Psoas muscle (tissue), 8 donors: Measurements from ENCODE around the gene SLC22A25. TPM values are rescaled to one million over a fixed set of nuclear protein-coding genes. Genes with fewer than 3 reads are reported as not detected.

ENCODE experiments used
- ATAC-seq, 4 donors: fragments of 200-7000 bp; cut with Tn5 transposase; one replicate each; pipeline ENCODE4 v1.9.1; 2020; ENCODE audit warnings: moderate library complexity in 3 of 4, mild to moderate bottlenecking in 2 of 4
- DNase-seq, 2 donors: peaks; one replicate each; pipeline ENCODE4 v3.0.0-alpha.2; 2020
- H3K27ac ChIP-seq: fragments of 200-600 bp; one replicate; pipeline ENCODE4 v1.8.0; 2022
- H3K27me3 ChIP-seq, 3 donors: fragments of 200-600 bp in 1 of 3; one replicate each; pipeline versions ENCODE4 v1.6.1 to v1.8.0; 2013 to 2022; ENCODE audit warnings: low read length in 2 of 3, mild to moderate bottlenecking in 2 of 3, moderate library complexity in 1 of 3; ENCODE audit not compliant: insufficient read depth in 3 of 3
- H3K36me3 ChIP-seq, 2 donors: fragments of 200-600 bp in 1 of 2; one replicate each; pipeline versions ENCODE4 v1.6.1 to v1.8.0; 2013 to 2022; ENCODE audit warnings: low read depth in 1 of 2, mild to moderate bottlenecking in 1 of 2, moderate library complexity in 1 of 2; ENCODE audit not compliant: insufficient read depth in 1 of 2
- H3K4me1 ChIP-seq: fragments of 200-600 bp; one replicate; pipeline ENCODE4 v1.8.0; 2022
- H3K4me3 ChIP-seq: fragments of 200-600 bp; one replicate; pipeline ENCODE4 v1.8.0; 2022; ENCODE audit warnings: mild to moderate bottlenecking
- H3K9me3 ChIP-seq: fragments of 200-600 bp; one replicate; pipeline ENCODE4 v1.8.0; 2022
- WGBS, 3 donors: extraction: QIAGEN DNeasy Blood & Tissue Kit; methylation state at CpG; one replicate each; pipeline versions ENCODE4 v1.1.6 to v1.1.7; 2013; 5-methylcytosine and 5-hydroxymethylcytosine counted together
- intact Hi-C, 2 donors: fragments of 100-400 bp; cut with DNase I; formaldehyde crosslinking; loops; one replicate each; pipeline versions ENCODE4 v1.11.0 to v1.14.2; 2022
- polyA plus RNA-seq, 3 donors: library from polyadenylated mRNA; stranded (reverse); fragments of 200-250 nt; gene quantifications; one replicate each; pipeline ENCODE4 v1.2.3, GENCODE V29; 2013
- total RNA-seq, 4 donors: library from RNA; stranded (reverse); fragmentation: NEBNext Ultra II Directional in 2 of 4; extraction: Animal tissue kit (Norgen Biotek cat#: 25700) in 2 of 4; gene quantifications; one replicate each; pipeline versions ENCODE4 v1.2.1 to v1.2.4, GENCODE V29; 2021 to 2023
- TF ChIP-seq, protein P1 (sequence below): fragments of 200-600 bp; IDR thresholded peaks from one replicate; pipeline ENCODE4 v1.8.0; 2022; ENCODE audit warnings: antibody characterized with exemption
- donor health status: healthy with polysubstance abuse.
- donor health status: DM: no; HTN: no; CAD: no; lungs with moderate emphysema.
- donor health status: Bipolar disorder and iron deficiency.
- donor health status: healthy.
- donor health status: DM: yes; HTN: yes; CAD: no.
- donor health status: DM: no; HTN: no; CAD: no.
- donor health status: DM: no; HTN: no; CAD: no.
- donor health status: DM: yes; HTN: yes; CAD: no.

SLC22A25 gene
- total and polyA plus RNA-seq, 7 donors: not detected

DNA sequence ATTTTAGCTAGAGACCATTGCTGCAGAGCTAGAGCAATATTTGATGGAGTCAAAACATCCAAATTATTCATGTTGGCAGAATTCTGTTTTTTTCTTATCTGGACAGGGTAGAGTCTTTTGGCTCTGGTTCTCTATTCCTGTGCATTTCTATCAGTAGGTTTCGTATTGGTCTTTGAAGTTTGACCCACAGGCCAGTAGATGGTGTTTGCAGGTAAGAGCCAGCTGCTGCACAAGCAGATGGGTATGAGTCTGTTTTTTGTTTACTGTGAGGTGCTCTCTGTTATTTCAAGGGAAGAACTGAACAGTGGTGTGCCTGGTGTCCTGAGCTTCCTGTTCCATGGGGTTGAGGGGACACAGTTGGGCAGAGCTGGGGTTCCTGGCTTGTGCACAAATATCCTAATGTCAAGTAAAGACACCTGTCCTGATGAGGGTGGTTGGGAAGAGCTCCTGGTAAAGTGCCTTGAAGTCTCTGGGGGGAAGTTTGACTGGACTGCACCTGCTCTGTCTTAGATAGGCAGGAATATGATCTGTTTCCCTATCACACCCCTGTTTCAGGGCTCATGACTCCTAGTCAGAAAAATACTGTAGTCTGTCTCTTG is 34.0 kb upstream of the SLC22A25 start:
- Histone ChIP-seq H3K9me3 (no peaks in the 10 kb centered on the region), H3K36me3 (no peaks in the 10 kb centered on the region), H3K4me1 (no peaks in the 10 kb centered on the region), H3K27ac (no peak overlapping the region), H3K4me3 (no peak overlapping the region), H3K27me3 (no peaks in the 10 kb centered on the region)
- DNase-seq: no peak
- no peak for ATAC-seq
- intact Hi-C loops: no loop called here
- TF ChIP-seq, protein P1, sequence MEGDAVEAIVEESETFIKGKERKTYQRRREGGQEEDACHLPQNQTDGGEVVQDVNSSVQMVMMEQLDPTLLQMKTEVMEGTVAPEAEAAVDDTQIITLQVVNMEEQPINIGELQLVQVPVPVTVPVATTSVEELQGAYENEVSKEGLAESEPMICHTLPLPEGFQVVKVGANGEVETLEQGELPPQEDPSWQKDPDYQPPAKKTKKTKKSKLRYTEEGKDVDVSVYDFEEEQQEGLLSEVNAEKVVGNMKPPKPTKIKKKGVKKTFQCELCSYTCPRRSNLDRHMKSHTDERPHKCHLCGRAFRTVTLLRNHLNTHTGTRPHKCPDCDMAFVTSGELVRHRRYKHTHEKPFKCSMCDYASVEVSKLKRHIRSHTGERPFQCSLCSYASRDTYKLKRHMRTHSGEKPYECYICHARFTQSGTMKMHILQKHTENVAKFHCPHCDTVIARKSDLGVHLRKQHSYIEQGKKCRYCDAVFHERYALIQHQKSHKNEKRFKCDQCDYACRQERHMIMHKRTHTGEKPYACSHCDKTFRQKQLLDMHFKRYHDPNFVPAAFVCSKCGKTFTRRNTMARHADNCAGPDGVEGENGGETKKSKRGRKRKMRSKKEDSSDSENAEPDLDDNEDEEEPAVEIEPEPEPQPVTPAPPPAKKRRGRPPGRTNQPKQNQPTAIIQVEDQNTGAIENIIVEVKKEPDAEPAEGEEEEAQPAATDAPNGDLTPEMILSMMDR: no peak
- 23 to 59% (median 37%) methylated on average over 1 of the region's 1 CpG for WGBS, 3 donors

DNA sequence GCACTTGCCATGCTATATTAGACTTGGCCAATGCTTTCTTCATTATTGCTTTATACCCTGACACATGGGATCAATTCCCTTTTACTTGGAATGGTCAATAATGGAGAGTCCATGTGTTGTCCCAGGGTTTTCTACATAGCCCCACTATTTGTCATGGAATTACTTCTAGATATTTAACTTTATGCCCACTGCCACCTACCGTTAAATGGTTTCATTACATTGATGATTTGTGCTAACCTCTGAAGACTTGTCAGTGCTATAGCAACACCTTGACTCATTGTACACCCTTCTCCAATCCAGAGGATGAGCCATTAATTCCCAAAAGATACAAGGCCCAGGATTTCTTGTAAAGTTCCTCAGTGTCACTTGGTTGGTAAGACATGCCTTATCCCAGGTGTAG is 31.4 kb upstream of the SLC22A25 start:
- no peaks in the 10 kb centered on the region for H3K4me1 ChIP-seq
- intact Hi-C loops: no loop called here
- no peak overlapping the region for H3K27ac ChIP-seq
- no peaks in the 10 kb centered on the region for H3K9me3 ChIP-seq
- peaks cover 0 to 4% (median 0%) of the 10 kb centered on the region in 3 donors for H3K27me3 ChIP-seq
- H3K4me3 ChIP-seq: no peak overlapping the region
- TF ChIP-seq, protein P1: no peak
- ATAC-seq (no peak), DNase-seq (no peak)
- 68 to 78% (median 78%) methylated on average over 1 of the region's 1 CpG for WGBS, 3 donors
- H3K36me3 ChIP-seq: no peaks in the 10 kb centered on the region

DNA sequence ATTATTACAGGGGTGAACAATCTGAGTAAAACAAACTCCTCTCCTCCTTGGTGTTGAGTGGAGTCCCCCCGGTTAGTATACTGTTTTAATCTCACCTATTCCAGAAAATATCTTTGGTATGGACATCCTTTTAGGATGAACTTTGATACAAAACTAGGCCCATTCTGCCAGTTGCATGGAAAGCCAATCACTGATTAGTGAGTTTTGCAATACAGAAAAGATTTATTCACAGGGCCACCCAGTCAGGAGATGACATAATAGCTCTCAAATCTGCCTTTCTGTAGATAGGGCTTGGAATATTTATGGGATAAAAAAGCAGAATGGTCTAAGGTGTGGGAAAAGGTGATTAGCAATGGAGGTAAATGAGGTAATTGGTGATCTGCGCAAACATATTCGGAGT is 30.3 kb upstream of the SLC22A25 start:
- DNase-seq: no peak
- no peaks in the 10 kb centered on the region for H3K36me3 ChIP-seq
- no peaks in the 10 kb centered on the region for H3K4me1 ChIP-seq
- no peak for ATAC-seq
- peaks cover 0 to 4% (median 0%) of the 10 kb centered on the region in 3 donors for H3K27me3 ChIP-seq
- TF ChIP-seq, protein P1: no peak
- no peaks in the 10 kb centered on the region for H3K9me3 ChIP-seq
- no peak overlapping the region for H3K4me3 ChIP-seq
- intact Hi-C loops: no loop called here
- H3K27ac ChIP-seq: no peak overlapping the region
- 91 to 94% (median 93%) methylated on average over 3 of the region's 3 CpGs for WGBS, 3 donors

DNA sequence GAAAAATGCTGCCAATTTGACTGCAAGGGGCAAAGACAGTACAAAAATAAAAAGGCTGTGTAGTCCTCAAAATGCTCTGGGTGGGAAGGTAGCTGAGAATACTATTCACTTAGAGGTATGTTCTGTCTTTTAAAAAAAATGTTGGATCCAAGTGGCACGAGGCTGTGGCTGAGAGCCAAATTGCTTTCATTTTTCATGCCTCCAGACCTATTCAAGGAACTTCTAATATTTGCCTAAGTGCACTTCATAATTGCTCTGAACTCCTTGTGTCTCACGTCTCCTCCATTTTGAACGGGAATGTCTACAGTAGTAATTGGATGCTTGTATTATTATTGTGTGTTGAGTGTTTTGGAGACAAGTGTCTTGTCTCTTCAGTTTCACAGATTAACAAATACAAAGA is 19.1 kb upstream of the SLC22A25 start:
- Histone ChIP-seq H3K4me1 (no peaks in the 10 kb centered on the region), H3K27me3 (no peaks in the 10 kb centered on the region), H3K9me3 (no peaks in the 10 kb centered on the region), H3K27ac (no peak overlapping the region), H3K4me3 (no peak overlapping the region), H3K36me3 (no peaks in the 10 kb centered on the region)
- 44 to 51% (median 51%) methylated on average over 3 of the region's 3 CpGs for WGBS, 3 donors
- TF ChIP-seq, protein P1: no peak
- ATAC-seq: no peak
- DNase-seq: no peak
- intact Hi-C loops: no loop called here

DNA sequence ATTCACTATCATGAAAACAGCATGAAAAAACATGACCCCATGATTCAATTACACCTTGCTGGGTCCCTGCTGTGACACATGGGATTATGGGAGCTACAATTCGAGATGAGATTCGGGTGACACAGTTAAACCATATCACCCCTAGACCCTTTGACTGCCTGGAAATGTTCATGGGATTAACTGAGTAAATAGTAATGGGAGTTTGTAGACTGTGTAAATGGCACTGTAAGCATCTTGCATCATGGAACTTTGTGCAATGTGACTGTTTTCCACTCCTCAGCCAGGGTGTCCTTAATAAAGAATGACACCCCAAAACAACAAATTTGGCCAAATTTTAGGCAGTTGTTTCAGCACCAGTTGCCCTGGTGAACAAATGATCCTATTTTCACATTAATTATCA is 7.9 kb upstream of the SLC22A25 start:
- peaks cover 2% of the 10 kb centered on the region for H3K9me3 ChIP-seq
- 59 to 69% (median 65%) methylated on average over 2 of the region's 2 CpGs for WGBS, 3 donors

More for the DNA sequence above, 7.9 kb upstream of the SLC22A25 start:
- Histone ChIP-seq H3K27ac (no peak overlapping the region), H3K36me3 (no peaks in the 10 kb centered on the region), H3K27me3 (no peaks in the 10 kb centered on the region), H3K4me1 (no peaks in the 10 kb centered on the region), H3K4me3 (no peak overlapping the region)
- intact Hi-C loops: no loop called here
- ATAC-seq (no peak), DNase-seq (no peak)
- TF ChIP-seq, protein P1: no peak
